Stomach (tissue), 9 donors: ENCODE measurements around the gene EMD. TPM values are rescaled to one million over a fixed set of nuclear protein-coding genes. Genes with fewer than 3 reads are reported as not detected.
A peak's percentile ranks its signal among the peaks of the same experiment; 100 is the strongest.

ENCODE experiments used
- DNase-seq, 2 donors: peaks; one replicate each; pipeline versions ENCODE4 v3.0.0 to v3.0.0-alpha.2; 2013 to 2019
- H3K27ac ChIP-seq, 5 donors: fragments of 200-600 bp in 4 of 5; sonication (generic) in 4 of 5; one replicate each; pipeline ENCODE4 v1.5.1; 2013 to 2019; ENCODE audit warnings: mild to moderate bottlenecking in 1 of 5, moderate library complexity in 1 of 5
- H3K27me3 ChIP-seq, 3 donors: fragments of 200-600 bp; sonication (generic); one replicate each; pipeline ENCODE4 v1.5.1; 2017 to 2019; ENCODE audit warnings: mixed run types in 1 of 3
- H3K36me3 ChIP-seq, 4 donors: fragments of 200-600 bp; sonication (generic); 1 replicate in 3 of 4; 2 replicates in 1 of 4; pipeline ENCODE4 v1.5.1; 2016 to 2019
- H3K4me1 ChIP-seq, 4 donors: fragments of 200-600 bp; sonication (generic); one replicate each; pipeline ENCODE4 v1.5.1; 2016 to 2019
- H3K4me3 ChIP-seq, 4 donors: fragments of 200-600 bp; sonication (generic) in 3 of 4; one replicate each; pipeline ENCODE4 v1.5.1; 2016 to 2019; ENCODE audit warnings: mild to moderate bottlenecking in 1 of 4
- H3K9me3 ChIP-seq, 4 donors: fragments of 200-600 bp; sonication (generic); one replicate each; pipeline ENCODE4 v1.5.1; 2016 to 2019
- EP300 ChIP-seq: sonication (generic); formaldehyde crosslinking; IDR thresholded peaks from one replicate; pipeline ENCODE4 v1.6.1; 2017; ENCODE audit warnings: antibody characterized with exemption
- POLR2A ChIP-seq, 4 donors: fragments of 450-650 bp; IDR thresholded peaks; one replicate each; pipeline ENCODE4 v1.6.1; 2016; ENCODE audit warnings: antibody characterized with exemption in 4 of 4, control low read depth in 2 of 4, mild to moderate bottlenecking in 1 of 4, moderate library complexity in 1 of 4
- POLR2AphosphoS5 ChIP-seq, 3 donors: sonication (generic); formaldehyde crosslinking; IDR thresholded peaks; one replicate each; pipeline ENCODE4 v1.6.1; 2016; ENCODE audit warnings: antibody characterized with exemption in 3 of 3
- WGBS, 5 donors: extraction: QIAGEN DNeasy Blood & Tissue Kit in 3 of 5; methylation state at CpG; one replicate each; pipeline versions ENCODE4 v1.1.5 to v1.1.7; 2013 to 2018; 5-methylcytosine and 5-hydroxymethylcytosine counted together
- intact Hi-C: fragments of 100-400 bp; cut with DNase I; formaldehyde crosslinking; loops from one replicate; pipeline ENCODE4 v1.15.1; 2023; ENCODE audit warnings: low total_unique reads
- polyA plus RNA-seq, 3 donors: library from polyadenylated mRNA; stranded (reverse); fragments of 200-250 nt; gene quantifications; one replicate each; pipeline ENCODE4 v1.2.3, GENCODE V29; 2013
- total RNA-seq, 5 donors: library from RNA; depleted of rRNA; stranded (reverse); fragments of >200 nt; gene quantifications; one replicate each; pipeline versions ENCODE4 v1.1.0 to v1.2.3, GENCODE V29; 2014 to 2016
- TF ChIP-seq, protein P1 (sequence below), 7 experiments: fragments of 450-650 bp in 4 of 7; fragments of 200-600 bp in 3 of 7; sonication (generic) in 3 of 7; IDR thresholded peaks; one replicate each; pipeline ENCODE4 v1.5.1; 2016 to 2019; ENCODE audit warnings: antibody characterized with exemption in 7 of 7, control low read depth in 2 of 7, mild to moderate bottlenecking in 1 of 7
- donor health status: healthy with polysubstance abuse.
- donor health status: Bipolar disorder and iron deficiency.
- donor health status: healthy.

EMD gene
- total and polyA plus RNA-seq, 8 donors, result 24.2 to 135 (median 55.7) TPM

DNA sequence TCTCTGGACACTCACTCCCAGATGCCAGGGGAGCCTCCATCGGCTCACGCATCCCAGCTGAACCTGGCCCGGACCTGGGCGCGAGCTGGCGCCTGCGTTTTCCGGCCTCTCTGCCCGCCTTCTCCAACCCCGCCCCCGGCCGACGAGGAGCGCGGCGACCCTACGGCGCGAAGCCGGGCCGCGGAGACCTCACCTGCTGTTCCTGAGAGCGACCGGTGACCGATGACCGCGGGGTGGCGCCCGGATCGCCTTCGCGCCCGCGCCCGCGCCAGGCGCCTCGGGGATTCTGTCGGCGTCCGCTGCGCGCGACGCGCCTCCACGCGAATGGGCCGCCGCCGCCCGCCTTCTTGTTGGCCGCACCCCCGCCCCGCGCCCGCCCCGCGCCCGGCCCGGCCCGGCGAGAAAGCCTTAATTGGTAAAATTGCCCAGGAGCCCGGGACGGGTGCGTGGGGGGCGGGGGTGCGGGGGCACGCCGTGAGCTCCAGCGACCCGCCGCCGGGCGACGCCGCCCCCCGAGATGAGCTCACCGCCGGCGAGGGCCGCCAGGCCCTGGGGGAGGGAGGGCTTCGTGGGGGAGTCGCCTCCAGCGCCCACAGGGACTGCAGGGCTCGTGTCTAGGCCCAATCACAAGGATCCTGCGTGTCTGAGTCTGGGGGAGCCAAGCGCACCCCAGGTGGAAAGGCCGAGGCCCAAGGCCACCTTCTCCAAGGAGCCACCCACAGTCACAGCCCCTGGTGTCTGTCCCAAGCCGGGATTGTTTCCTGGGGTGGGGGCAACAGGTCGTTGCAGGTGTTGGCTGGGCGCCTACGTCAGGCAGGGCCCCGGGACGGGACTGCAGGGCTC is 4.6 kb upstream of the EMD start, which contains the start of gene FLNA:
FLNA (minus strand) TSS at position 322 of the 843 bp plus-strand sequence. CDS start 3,389 bp downstream, outside the sequence.
- Histone ChIP-seq H3K4me1 (peaks cover 4 to 49% (median 38%) of the 10 kb centered on the region in 4 donors), H3K27ac (peak within 1 kb of the TSS; percentile 53 to 99 (median 97)), H3K36me3 (peaks cover 0 to 9% (median 0%) of the 10 kb centered on the region in 4 donors), H3K27me3 (no peaks in the 10 kb centered on the region), H3K9me3 (no peaks in the 10 kb centered on the region), H3K4me3 (peak within 1 kb of the TSS; percentile 59 to 85 (median 70))
- DNase-seq, result peak; percentile 53 to 73
- 7 to 49% (median 20%) methylated on average over 53 to 91 of the region's 95 CpGs; no CpG with 5 or more reads in 1 of the 5 donors for WGBS, 5 donors
- TF ChIP-seq POLR2A (IDR thresholded peaks at IDR 0.05) (no peak), EP300 (no peak), POLR2AphosphoS5 (IDR thresholded peaks at IDR 0.05) (peak in 2 of 3 donors; percentile 17 to 32)
- TF ChIP-seq, protein P1, sequence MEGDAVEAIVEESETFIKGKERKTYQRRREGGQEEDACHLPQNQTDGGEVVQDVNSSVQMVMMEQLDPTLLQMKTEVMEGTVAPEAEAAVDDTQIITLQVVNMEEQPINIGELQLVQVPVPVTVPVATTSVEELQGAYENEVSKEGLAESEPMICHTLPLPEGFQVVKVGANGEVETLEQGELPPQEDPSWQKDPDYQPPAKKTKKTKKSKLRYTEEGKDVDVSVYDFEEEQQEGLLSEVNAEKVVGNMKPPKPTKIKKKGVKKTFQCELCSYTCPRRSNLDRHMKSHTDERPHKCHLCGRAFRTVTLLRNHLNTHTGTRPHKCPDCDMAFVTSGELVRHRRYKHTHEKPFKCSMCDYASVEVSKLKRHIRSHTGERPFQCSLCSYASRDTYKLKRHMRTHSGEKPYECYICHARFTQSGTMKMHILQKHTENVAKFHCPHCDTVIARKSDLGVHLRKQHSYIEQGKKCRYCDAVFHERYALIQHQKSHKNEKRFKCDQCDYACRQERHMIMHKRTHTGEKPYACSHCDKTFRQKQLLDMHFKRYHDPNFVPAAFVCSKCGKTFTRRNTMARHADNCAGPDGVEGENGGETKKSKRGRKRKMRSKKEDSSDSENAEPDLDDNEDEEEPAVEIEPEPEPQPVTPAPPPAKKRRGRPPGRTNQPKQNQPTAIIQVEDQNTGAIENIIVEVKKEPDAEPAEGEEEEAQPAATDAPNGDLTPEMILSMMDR (IDR thresholded peaks at IDR 0.05), result peak in 1 of 7 experiments; percentile 15
- intact Hi-C loops, result no loop called here

DNA sequence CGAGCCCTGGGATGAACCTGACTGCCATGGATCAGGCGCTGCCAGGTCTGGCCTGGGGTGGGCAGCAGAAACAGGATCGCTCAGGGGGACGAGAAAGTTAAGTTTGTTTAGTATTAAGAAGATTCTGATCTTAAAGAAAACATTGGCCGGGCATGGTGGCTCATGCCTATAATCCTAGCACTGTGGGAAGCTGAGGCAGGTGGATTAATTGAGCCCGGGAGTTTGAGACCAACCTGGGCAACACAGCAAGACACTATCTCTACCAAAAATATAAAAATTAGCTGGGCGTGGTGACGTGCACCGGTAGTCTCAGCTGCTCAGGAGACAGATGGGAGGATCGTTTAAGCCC is 4.0 kb upstream of the EMD start:
- TF ChIP-seq, protein P1 (IDR thresholded peaks at IDR 0.05), result no peak
- TF ChIP-seq POLR2A (IDR thresholded peaks at IDR 0.05), result no peak
- 39 to 68% (median 50%) methylated on average over 6 to 10 of the region's 10 CpGs for WGBS, 5 donors
- no peaks in the 10 kb centered on the region for H3K9me3 ChIP-seq
- intact Hi-C loops, result no loop called here
- peak overlapping the region in 4 of 5 donors; percentile 86 to 99 (median 98) for H3K27ac ChIP-seq
- H3K27me3 ChIP-seq, result no peaks in the 10 kb centered on the region
- peaks cover 4 to 51% (median 39%) of the 10 kb centered on the region in 4 donors for H3K4me1 ChIP-seq
- DNase-seq, result no peak
- peaks cover 0 to 8% (median 0%) of the 10 kb centered on the region in 4 donors for H3K36me3 ChIP-seq
- H3K4me3 ChIP-seq, result peak overlapping the region; percentile 59 to 85 (median 70)

DNA sequence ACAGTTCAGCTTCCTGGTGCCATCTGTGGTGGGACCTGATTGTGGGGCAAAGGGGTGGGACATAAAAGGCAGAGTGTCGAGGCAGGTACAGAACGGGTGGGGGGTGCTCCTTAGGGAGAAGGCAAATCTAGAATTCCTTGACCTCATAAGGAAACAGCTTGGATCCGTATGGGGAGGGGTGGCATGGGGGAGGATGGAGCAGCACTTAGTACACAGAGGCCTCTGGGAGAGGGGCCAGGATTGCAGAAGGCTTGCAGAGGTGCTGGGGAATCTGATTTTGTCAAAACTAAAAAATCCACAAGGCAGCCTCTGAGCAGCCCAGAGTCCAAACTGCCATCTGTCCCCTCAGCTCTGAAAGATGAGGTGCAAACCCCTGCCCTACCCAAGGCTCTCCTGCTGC is 2.3 kb upstream of the EMD start:
- Histone ChIP-seq H3K27me3 (no peaks in the 10 kb centered on the region), H3K9me3 (no peaks in the 10 kb centered on the region), H3K4me1 (peaks cover 4 to 57% (median 42%) of the 10 kb centered on the region in 4 donors), H3K36me3 (peaks cover 0 to 14% (median 3%) of the 10 kb centered on the region in 4 donors), H3K27ac (peak overlapping the region in 4 of 5 donors; percentile 97 to 99 (median 98)), H3K4me3 (no peak overlapping the region)
- TF ChIP-seq EP300 (no peak), POLR2A (IDR thresholded peaks at IDR 0.05) (no peak), POLR2AphosphoS5 (IDR thresholded peaks at IDR 0.05) (no peak)
- TF ChIP-seq, protein P1 (IDR thresholded peaks at IDR 0.05), result no peak
- WGBS, 5 donors, result 47 to 70% (median 60%) methylated on average over 3 of the region's 3 CpGs
- intact Hi-C loops, result no loop called here
- peak in 1 of 2 donors; percentile 65 for DNase-seq

DNA sequence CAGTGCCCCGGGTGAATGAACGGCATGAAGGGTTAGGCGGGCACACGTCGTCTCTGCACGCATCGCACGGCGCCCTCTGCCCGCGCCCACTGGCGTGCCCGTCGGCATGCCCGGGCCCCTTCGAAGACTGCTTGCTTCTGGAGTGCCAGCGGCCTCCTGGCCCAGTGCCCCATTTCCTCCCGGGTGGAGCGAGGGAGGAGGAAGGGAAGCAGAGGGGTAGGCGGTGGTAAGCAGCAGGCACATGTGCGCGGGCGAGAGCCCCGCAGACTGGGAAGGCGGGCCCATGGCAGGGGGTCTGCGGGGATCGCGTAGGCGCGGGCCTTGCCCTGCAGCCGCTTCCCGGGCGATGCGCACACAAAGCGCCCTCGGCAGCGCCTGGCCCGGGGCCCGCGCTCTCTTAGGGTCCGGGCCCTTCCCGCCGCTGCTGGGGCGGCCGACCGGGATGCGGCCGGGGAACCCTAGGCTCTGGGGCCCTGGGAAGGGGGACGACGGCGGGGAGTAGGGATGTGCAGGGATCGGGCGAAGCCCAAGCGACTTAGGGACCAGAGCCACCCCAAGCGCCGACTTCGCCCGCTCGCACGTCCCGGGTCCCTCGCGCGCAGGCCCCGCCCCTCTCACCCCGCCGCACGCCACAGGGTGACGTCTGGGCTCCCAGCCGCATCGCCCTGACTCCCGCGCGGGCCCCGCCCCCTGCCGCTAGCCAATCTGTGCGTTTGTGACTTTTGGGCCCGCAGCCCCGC is 866 bp upstream of the EMD start:
- TF ChIP-seq EP300, result no peak
- TF ChIP-seq POLR2A (IDR thresholded peaks at IDR 0.05), result peak in 2 of 4 donors; percentile 34 to 48
- peak; percentile 40 to 88 (median 84) for TF ChIP-seq POLR2AphosphoS5 (IDR thresholded peaks at IDR 0.05)
- TF ChIP-seq, protein P1 (IDR thresholded peaks at IDR 0.05), result no peak
- peak; percentile 70 to 83 for DNase-seq
- Histone ChIP-seq H3K27ac (peak overlapping the region; percentile 96 to 99 (median 98)), H3K36me3 (peaks cover 0 to 14% (median 7%) of the 10 kb centered on the region in 4 donors), H3K4me3 (peak overlapping the region; percentile 43 to 51 (median 44)), H3K27me3 (no peaks in the 10 kb centered on the region), H3K9me3 (no peaks in the 10 kb centered on the region), H3K4me1 (peaks cover 4 to 50% (median 31%) of the 10 kb centered on the region in 4 donors)
- WGBS, 5 donors, result 0 to 46% (median 9%) methylated on average over 10 to 70 of the region's 79 CpGs
- intact Hi-C loops, result no loop called here
